Activated CD8-positive, alpha-beta memory T cell treated with anti-CD3 and anti-CD28 coated beads, Interleukin-2, amount 10 ng/mL, durations not matched to agents 7 days and 5 days (primary cell): Measurements from ENCODE around the gene CARD14. TPM values are rescaled to one million over a fixed set of nuclear protein-coding genes. Genes with fewer than 3 reads are reported as not detected.

ENCODE experiments used
- ATAC-seq: fragments of 150-1000 bp; cut with Tn5 transposase; one replicate; pipeline ENCODE4 v1.10.0; 2021; ENCODE audit warnings: moderate library complexity
- CTCF ChIA-PET: fragments of 350-600 bp; sonication (Branson Sonifier 250); formaldehyde crosslinking; loops from one replicate; lab custom pipeline; 2021; ENCODE audit warnings: antibody characterized with exemption; lab: Charles Lee
- DNase-seq: peaks from one replicate; pipeline ENCODE4 v3.0.0-alpha.2; 2020
- H3K27ac Mint-ChIP-seq: one replicate; pipeline ENCODE4 v1.8.0; 2021; ENCODE audit warnings: mild to moderate bottlenecking, mixed read lengths
- H3K27me3 Mint-ChIP-seq: one replicate; pipeline ENCODE4 v1.8.0; 2021; ENCODE audit warnings: mixed read lengths
- H3K36me3 Mint-ChIP-seq: one replicate; pipeline ENCODE4 v1.8.0; 2021; ENCODE audit warnings: mild to moderate bottlenecking, mixed read lengths
- H3K4me1 Mint-ChIP-seq: one replicate; pipeline ENCODE4 v1.8.0; 2021; ENCODE audit warnings: mixed read lengths
- H3K4me3 Mint-ChIP-seq: one replicate; pipeline ENCODE4 v1.8.0; 2021; ENCODE audit warnings: mild to moderate bottlenecking, moderate library complexity, mixed read lengths
- H3K9me3 Mint-ChIP-seq: one replicate; pipeline ENCODE4 v1.8.0; 2022; ENCODE audit warnings: low read depth, mixed read lengths
- total RNA-seq, 2 experiments: library from RNA; stranded (reverse); gene quantifications; one replicate each; pipeline ENCODE4 v1.2.3, GENCODE V29; 2021

The CARD14 gene
- total RNA-seq, 2 experiments from 2014 or later, result not detected

DNA sequence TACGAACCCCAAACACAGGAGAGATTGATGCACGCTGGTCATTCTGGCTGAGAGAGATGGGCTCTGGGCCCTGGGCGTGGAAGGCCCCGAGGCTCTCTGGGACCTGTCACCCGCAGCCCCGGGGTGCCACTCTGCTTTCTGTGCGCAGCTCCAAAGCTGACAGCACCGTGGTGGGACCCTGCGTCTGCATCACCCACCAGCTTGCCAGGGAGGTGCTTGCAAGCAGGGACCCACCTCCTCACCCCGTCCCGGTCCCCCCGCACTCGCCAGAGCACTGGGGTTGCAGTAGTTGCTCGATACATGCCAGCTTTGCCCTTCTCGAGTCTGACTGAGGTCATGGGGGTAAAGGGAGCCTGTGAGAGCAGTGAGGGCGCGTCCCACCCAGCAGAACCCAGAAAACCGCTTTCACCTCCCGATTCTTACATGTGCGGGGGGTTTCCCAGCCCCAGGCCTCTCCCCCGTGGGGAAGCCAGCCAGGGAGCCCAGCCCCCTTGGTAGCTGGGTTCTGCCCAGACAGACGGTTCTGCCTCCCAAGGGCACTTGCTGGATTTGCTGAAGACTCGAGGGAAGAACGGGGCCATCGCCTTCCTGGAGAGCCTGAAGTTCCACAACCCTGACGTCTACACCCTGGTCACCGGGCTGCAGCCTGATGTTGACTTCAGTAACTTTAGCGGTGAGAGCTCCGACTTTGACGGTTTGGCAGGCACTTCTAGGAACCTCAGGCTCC, 12.5 kb downstream of the CARD14 start:
- CTCF ChIA-PET, result interaction anchor here (1.1 kb wide), 1 partner anchor 13 kb away, joined by 5 read pairs; no protein-coding TSS in a partner anchor
- H3K27ac Mint-ChIP-seq, result no peak overlapping the region

DNA sequence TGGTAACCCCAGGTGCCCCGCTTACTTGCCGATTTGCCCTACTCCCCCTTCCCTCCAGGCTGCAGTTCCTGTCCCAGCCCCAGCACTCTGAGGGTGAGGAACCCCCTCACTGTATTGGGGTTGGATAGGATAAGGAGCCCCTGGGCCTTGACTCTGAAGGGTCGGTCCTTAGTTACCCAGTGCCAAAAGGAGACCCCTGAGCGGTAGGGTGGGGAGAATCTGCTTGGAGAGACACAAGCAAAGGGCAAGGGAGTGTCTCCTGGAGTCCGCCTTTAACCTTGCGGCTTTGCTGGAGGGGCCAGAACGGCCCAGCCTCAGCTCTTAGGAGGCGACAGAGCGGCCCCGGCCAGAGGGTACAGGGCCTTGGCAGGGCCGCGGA, 13.0 kb downstream of the CARD14 start:
- no peak for DNase-seq
- ATAC-seq, result no peak
- Mint-ChIP-seq H3K27ac (no peak overlapping the region), H3K4me3 (no peak overlapping the region), H3K9me3 (no peaks in the 10 kb centered on the region), H3K4me1 (no peaks in the 10 kb centered on the region), H3K27me3 (peaks cover 10% of the 10 kb centered on the region), H3K36me3 (no peaks in the 10 kb centered on the region)
- CTCF ChIA-PET, result no interaction called here

More for the DNA sequence above, 12.5 kb downstream of the CARD14 start:
- Mint-ChIP-seq H3K4me3 (no peak overlapping the region), H3K27me3 (peaks cover 10% of the 10 kb centered on the region), H3K36me3 (no peaks in the 10 kb centered on the region), H3K4me1 (no peaks in the 10 kb centered on the region), H3K9me3 (no peaks in the 10 kb centered on the region)
- DNase-seq (no peak), ATAC-seq (no peak)

DNA sequence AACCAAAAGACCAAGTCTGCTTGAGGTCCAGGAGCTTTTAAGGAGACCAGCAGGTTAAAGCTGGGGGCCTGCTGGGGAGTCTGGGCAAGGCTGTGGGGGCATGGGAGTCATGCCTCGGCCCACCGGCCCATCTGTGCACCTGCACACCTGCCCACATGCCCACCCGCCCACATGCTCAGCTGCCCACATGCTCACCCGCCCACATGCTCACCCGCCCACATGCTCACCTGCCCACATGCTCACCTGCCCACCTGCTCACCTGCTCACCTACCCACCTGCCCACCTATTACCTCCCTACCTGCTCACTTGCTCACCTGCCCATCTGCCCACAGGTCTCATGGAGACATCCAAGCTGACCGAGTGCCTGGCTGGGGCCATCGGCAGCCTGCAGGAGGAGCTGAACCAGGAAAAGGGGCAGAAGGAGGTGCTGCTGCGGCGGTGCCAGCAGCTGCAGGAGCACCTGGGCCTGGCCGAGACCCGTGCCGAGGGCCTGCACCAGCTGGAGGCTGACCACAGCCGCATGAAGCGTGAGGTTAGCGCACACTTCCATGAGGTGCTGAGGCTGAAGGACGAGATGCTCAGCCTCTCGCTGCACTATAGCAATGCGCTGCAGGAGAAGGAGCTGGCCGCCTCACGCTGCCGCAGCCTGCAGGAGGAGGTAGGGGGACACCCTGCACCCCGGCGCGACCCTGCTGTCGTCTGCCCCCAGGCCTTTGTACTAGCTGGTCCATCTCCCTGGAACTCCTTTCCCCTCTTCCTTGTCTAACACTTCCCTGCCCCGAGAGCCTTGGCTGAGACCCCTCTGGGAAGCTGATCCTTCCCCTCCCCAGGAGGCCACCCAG, 14.0 kb downstream of the CARD14 start:
- H3K9me3 Mint-ChIP-seq, result no peaks in the 10 kb centered on the region
- peaks cover 5% of the 10 kb centered on the region for H3K4me1 Mint-ChIP-seq
- DNase-seq, result no peak
- ATAC-seq, result no peak
- CTCF ChIA-PET, result interaction anchor here (0.7 to 0.9 kb wide), 2 partner anchors 12 to 82 kb away, joined by 3 to 4 read pairs; partner anchors contain the start of gene GAA
- H3K27me3 Mint-ChIP-seq, result peaks cover 10% of the 10 kb centered on the region
- no peak overlapping the region for H3K4me3 Mint-ChIP-seq
- H3K36me3 Mint-ChIP-seq, result no peaks in the 10 kb centered on the region
- H3K27ac Mint-ChIP-seq, result no peak overlapping the region

DNA sequence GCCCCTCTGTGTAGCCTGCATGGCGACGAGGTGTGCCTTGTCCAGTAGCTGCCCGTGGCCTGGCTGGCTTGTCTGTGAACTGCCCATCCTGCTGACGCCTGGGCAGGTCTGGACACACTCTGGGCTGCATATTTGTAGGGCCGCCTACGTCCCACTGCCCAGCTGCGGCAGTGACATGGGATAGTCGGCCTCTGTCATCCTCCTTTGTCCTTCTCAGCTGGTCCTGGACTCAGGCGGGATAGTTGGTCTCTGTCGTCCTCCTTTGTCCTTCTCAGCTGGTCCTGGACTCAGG, 14.5 kb downstream of the CARD14 start:
- ATAC-seq (no peak), DNase-seq (no peak)
- Mint-ChIP-seq H3K4me3 (no peak overlapping the region), H3K27me3 (peaks cover 9% of the 10 kb centered on the region), H3K4me1 (peaks cover 5% of the 10 kb centered on the region), H3K9me3 (no peaks in the 10 kb centered on the region), H3K27ac (no peak overlapping the region), H3K36me3 (no peaks in the 10 kb centered on the region)
- CTCF ChIA-PET, result interaction anchor here (0.9 kb wide), 1 partner anchor 83 kb away, joined by 4 read pairs; the partner anchor contains the start of gene GAA

DNA sequence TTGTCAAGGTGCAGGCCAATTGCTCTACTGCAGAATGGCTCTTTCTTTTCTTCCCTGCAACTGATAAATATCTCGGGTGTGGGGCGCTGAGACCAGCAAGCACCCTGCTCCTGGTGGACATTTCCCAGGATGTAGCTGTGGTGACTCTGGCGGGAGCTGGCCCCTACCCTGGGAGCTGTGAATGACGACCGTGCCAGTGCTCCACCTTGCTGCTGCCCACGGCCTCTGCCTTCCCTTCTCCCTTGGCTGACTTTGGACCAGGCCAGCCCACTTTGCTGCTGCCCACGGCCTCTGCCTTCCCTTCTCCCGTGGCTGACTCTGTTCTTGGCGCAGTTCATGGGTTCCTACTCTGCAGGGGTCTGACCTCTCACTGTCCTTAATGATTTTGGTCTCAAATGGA, 16.1 kb downstream of the CARD14 start:
- Mint-ChIP-seq H3K27ac (no peak overlapping the region), H3K36me3 (no peaks in the 10 kb centered on the region), H3K4me3 (no peak overlapping the region), H3K27me3 (peaks cover 7% of the 10 kb centered on the region), H3K4me1 (peaks cover 5% of the 10 kb centered on the region), H3K9me3 (no peaks in the 10 kb centered on the region)
- no peak for ATAC-seq
- DNase-seq, result no peak
- CTCF ChIA-PET, result no interaction called here

DNA sequence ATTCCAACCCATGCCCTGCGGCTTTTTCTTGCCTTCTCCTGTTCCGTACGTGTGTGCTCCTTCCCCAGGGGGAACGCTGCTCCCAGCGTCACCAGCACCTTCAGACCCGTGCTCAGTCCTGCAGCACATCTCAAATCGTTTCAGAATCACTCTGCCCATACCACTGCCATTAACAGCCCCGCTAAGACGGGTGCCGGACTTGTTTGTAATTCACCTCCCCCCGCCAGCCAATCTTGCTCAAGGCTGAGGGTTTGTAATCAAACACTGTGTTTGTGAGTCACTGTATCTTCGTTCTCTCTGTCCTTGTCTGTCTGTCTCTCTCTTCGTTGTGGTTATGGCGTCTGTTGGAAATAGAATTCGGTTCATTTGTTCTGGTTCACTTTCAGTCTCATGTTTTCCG, 17.3 kb downstream of the CARD14 start:
- peaks cover 5% of the 10 kb centered on the region for H3K4me1 Mint-ChIP-seq
- H3K36me3 Mint-ChIP-seq, result no peaks in the 10 kb centered on the region
- DNase-seq (no peak), ATAC-seq (no peak)
- no peaks in the 10 kb centered on the region for H3K9me3 Mint-ChIP-seq
- H3K27ac Mint-ChIP-seq, result no peak overlapping the region
- no peak overlapping the region for H3K4me3 Mint-ChIP-seq
- CTCF ChIA-PET, result interaction anchor here (1.4 kb wide), 1 partner anchor 9 kb away, joined by 3 read pairs; no protein-coding TSS in a partner anchor
- H3K27me3 Mint-ChIP-seq, result peaks cover 12% of the 10 kb centered on the region

DNA sequence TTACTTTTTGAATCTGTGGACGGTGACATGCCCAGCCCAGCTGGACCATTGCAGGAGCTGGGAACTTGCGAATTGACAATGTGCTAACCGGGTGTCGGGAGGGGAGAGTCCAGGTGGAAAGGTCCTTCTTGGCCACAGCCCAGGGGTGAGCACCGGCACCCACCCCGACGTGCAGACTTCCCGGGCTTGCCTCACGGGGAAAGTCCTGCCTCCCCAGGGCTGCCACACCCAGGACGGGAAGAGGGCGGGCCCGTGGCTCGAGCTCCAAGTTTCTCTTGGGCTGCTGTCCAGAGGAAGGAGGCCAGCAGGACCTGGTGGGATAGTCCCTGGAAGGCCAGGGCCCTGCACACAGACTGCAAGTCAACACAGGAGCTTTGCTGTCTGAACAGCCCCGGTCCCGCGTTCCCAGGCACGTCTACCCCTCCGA, 17.7 kb downstream of the CARD14 start:
- H3K36me3 Mint-ChIP-seq, result no peaks in the 10 kb centered on the region
- H3K27me3 Mint-ChIP-seq, result peaks cover 14% of the 10 kb centered on the region
- no peak for DNase-seq
- H3K4me3 Mint-ChIP-seq, result no peak overlapping the region
- peaks cover 5% of the 10 kb centered on the region for H3K4me1 Mint-ChIP-seq
- no peaks in the 10 kb centered on the region for H3K9me3 Mint-ChIP-seq
- H3K27ac Mint-ChIP-seq, result no peak overlapping the region
- CTCF ChIA-PET, result interaction anchor here (1.4 kb wide), 1 partner anchor 8 kb away, joined by 3 read pairs; no protein-coding TSS in a partner anchor
- no peak for ATAC-seq

DNA sequence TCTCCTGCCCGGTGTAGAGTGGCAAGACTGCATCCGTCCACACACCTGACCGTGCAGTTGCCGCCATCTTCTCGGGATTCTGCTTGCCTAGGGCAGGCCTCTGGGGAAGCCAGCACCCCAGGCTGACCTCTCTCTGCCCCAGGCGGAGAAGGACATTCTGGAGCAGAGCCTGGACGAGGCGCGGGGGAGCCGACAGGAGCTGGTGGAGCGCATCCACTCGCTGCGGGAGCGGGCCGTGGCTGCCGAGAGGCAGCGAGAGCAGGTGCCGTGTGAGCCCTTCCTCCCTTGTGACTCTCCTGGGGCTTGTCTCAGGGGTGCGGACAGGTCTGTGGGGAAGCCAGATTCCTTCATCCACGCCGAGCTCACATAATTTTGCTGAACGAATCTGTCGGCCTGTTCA, 19.8 kb downstream of the CARD14 start:
- Mint-ChIP-seq H3K9me3 (no peaks in the 10 kb centered on the region), H3K27me3 (peaks cover 24% of the 10 kb centered on the region), H3K36me3 (no peaks in the 10 kb centered on the region), H3K27ac (no peak overlapping the region), H3K4me1 (peaks cover 5% of the 10 kb centered on the region), H3K4me3 (no peak overlapping the region)
- CTCF ChIA-PET, result no interaction called here
- DNase-seq (no peak), ATAC-seq (no peak)

DNA sequence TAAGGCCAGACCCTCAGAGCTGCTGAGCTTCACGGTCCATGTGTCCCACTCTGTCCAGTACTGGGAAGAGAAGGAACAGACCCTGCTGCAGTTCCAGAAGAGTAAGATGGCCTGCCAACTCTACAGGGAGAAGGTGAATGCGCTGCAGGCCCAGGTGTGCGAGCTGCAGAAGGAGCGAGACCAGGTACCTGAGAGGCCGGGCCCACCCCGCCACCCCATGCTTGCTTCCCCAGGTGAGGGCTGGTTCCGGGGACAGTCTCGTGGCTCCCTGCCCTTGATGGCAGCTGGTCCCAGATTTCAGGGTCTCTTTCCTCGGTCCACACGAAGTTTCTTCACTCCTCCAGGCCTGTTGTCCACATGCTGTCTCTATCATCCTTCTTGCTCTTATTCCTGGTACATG, 20.9 kb downstream of the CARD14 start:
- no peaks in the 10 kb centered on the region for H3K36me3 Mint-ChIP-seq
- H3K4me1 Mint-ChIP-seq, result peaks cover 5% of the 10 kb centered on the region
- no peak overlapping the region for H3K27ac Mint-ChIP-seq
- H3K27me3 Mint-ChIP-seq, result peaks cover 24% of the 10 kb centered on the region
- H3K9me3 Mint-ChIP-seq, result no peaks in the 10 kb centered on the region
- ATAC-seq (no peak), DNase-seq (no peak)
- CTCF ChIA-PET, result no interaction called here
- no peak overlapping the region for H3K4me3 Mint-ChIP-seq

DNA sequence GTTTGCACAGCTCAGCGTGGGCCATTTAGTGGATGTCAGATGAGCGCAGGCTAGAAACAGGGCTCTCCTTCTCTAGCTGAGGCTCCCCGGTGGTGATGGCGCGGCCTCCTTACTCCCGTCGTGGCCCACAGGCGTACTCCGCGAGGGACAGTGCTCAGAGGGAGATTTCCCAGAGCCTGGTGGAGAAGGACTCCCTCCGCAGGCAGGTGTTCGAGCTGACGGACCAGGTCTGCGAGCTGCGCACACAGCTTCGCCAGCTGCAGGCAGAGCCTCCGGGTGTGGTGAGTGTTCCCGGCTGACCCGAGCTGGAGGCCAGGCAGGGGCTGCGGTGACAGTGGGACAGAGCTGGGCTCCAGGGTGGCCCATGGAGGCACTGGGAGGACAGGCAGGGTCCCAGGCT, 21.4 kb downstream of the CARD14 start:
- peaks cover 26% of the 10 kb centered on the region for H3K27me3 Mint-ChIP-seq
- no peaks in the 10 kb centered on the region for H3K9me3 Mint-ChIP-seq
- H3K4me3 Mint-ChIP-seq, result no peak overlapping the region
- H3K36me3 Mint-ChIP-seq, result no peaks in the 10 kb centered on the region
- ATAC-seq (no peak), DNase-seq (no peak)
- CTCF ChIA-PET, result no interaction called here
- peaks cover 5% of the 10 kb centered on the region for H3K4me1 Mint-ChIP-seq
- H3K27ac Mint-ChIP-seq, result no peak overlapping the region

DNA sequence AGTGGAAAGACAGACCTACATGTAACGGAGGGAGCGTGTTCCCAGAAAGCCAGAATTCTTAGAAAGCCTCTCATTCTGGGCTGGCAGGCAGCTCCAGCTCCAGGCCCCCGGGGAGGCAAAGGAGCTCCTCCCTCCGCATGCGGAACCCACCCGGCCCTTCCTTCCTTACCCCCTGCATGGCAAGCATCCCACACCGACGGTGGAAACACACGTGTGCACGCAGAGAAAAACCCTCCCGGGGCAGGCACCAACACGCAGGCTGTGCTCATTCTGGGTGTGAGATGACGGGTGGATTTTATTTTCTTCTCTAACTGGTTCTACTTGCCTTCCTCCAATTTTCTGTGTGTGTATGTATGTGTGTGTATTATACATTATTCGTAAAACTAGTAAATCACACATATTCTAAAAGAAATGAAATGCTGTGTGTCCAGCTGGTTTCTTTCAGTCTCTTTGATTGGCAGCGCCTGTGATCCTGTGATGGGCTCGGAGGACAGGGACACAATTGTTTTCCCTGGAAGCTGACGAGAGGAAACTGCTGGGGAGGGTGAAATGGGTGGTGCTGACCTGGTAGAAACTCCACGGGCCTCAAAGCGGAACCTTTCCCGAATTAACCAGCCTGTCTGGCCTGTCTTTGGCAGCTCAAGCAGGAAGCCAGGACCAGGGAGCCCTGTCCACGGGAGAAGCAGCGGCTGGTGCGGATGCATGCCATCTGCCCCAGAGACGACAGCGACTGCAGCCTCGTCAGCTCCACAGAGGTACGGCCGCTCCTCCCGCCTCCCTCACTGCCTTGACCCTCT, 22.2 kb downstream of the CARD14 start:
- H3K9me3 Mint-ChIP-seq, result no peaks in the 10 kb centered on the region
- H3K27me3 Mint-ChIP-seq, result peaks cover 25% of the 10 kb centered on the region
- no peak overlapping the region for H3K27ac Mint-ChIP-seq
- ATAC-seq (no peak), DNase-seq (no peak)
- no peak overlapping the region for H3K4me3 Mint-ChIP-seq
- H3K36me3 Mint-ChIP-seq, result no peaks in the 10 kb centered on the region
- peaks cover 5% of the 10 kb centered on the region for H3K4me1 Mint-ChIP-seq
- CTCF ChIA-PET, result no interaction called here

DNA sequence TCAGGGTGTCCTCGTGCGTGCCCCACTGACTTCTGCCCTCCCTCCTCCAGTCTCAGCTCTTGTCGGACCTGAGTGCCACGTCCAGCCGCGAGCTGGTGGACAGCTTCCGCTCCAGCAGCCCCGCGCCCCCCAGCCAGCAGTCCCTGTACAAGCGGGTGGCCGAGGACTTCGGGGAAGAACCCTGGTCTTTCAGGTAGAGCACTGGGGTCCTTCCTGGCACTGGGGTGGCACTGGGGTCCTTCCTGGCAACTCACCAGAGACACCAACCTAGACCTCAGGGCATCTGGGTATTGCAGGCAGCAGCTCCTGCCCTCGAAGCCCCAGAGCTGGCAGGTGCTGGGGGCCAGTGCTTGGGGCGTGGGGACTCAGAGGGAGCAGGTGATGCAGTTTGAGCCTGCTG, 25.3 kb downstream of the CARD14 start:
- Mint-ChIP-seq H3K27ac (no peak overlapping the region), H3K4me1 (no peaks in the 10 kb centered on the region), H3K9me3 (no peaks in the 10 kb centered on the region), H3K4me3 (no peak overlapping the region), H3K27me3 (peaks cover 20% of the 10 kb centered on the region), H3K36me3 (no peaks in the 10 kb centered on the region)
- ATAC-seq (no peak), DNase-seq (no peak)
- CTCF ChIA-PET, result interaction anchor here (0.8 to 4.1 kb wide), 22 partner anchors 11 to 189 kb away, joined by 3 to 50 read pairs (median 5); no protein-coding TSS in a partner anchor
